Fibroblast of peridontal ligament (primary cell): ENCODE results near the gene GCN1.
A peak's percentile ranks its signal among the peaks of the same experiment; 100 is the strongest.

Source experiments
- DNase-seq: peaks from one replicate; pipeline ENCODE4 v3.0.0-alpha.2; 2010; ENCODE audit errors: extremely low read depth

GCN1 gene

DNA sequence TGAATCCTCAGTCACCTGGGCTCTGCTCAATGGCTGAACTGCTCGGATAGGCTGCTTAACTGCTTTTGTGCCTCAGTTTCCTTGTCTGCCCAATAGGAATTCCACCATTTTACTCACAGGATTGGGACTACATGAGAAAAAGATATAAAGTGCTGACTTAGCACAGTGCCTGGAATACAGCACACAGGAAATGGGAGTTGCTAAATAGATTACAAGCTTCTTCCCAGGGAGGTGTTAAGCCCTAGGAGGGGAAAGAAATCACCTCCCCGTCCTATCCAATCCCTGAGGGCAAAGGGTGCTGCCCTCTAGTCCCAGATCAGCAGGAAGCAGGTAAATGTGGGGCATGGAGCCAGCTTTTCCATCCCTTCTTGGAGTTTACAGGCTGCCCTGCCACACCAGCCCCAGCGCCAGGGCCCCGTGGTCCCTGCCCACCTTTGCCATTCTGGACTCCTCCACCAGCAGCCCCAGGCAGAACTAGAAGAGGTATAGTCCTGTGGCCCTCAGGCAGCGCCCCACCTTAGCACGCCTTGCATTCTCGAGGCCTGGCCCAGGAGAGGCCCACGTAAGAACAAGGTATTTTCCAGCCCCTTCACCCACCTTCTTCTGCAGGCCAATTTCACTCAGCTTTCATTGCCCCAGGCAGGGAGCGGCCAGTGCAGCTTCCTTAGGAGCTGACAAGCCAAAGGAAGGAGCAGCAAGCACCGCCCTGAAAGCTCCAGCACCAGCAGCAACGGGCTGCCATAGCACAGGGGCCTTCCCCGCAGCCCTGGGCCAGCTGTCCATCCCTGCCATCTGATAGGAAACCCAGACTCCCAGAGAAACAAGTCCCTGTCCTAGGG, 35.2 kb upstream of the GCN1 start:
- peak; percentile 17 for DNase-seq

DNA sequence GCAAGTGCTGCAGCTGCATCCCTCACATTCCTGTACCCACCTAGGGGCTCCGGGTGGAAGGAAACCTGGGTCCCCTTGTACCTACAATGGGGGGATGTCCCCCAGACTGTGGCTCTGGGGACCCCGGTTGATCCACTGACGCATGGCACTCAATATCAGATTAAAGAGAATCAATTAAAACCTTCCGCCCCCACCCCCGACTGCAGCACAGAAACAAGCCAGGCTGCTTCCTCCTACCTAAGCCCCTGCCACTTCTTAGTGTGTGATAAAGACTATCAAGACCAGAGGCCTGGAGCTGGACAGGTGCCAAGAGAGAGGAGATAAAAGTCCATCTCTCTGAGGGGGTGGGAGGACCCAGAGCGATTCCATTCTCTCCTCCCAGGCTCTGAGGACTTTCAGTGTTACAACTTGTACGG, 34.6 kb upstream of the GCN1 start:
- no peak for DNase-seq

DNA sequence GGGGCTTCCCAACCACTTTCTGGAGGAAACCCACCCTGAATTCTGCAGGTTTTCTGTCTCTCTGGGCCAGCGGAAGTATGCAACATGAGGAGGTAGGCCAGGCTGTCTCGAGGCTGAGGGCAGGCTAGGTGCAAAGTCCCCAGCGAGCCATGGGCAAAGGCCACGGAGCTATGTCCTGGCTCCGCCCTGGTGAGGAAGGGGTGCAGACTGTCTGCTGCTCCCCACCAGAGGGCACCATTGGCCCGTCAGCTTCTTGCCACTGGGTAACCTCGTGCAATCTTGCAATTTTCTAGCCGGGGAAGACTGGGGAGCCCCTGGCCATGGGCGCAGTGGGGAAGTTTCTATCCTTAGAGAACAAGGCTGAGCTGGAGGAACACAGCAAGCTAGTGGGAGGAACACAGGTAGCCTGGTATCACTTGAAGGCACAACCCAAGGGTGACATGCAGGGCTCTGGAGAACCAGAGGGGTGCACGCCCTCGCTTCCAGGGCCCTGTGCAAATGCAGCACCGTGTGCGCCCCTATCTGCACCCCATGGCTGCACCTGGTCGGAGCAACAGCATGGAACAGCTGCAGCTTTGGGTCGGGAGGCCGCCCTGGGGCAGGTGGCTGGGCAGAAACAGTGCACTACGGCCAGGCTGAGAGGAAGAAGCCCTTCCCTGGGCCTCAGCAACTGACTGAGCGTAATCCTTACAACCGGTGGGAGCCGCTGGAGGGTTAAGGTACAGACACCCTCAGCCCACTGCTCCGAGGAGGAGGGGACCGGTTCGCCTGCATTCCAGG, 34.0 kb upstream of the GCN1 start:
- DNase-seq = peak; percentile 82

DNA sequence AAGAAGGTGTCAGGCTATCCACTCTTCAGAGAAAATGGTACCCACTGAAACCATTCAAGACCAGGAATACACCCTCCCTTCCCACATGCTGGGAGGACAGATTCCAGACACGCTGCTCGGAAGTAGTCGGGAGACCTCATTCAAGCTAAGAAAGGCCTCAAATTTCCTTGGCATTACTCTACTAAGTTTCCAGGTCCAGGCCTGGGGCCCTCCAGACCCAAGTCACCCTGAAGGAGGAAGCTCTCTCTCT, 33.5 kb upstream of the GCN1 start:
- DNase-seq = no peak

DNA sequence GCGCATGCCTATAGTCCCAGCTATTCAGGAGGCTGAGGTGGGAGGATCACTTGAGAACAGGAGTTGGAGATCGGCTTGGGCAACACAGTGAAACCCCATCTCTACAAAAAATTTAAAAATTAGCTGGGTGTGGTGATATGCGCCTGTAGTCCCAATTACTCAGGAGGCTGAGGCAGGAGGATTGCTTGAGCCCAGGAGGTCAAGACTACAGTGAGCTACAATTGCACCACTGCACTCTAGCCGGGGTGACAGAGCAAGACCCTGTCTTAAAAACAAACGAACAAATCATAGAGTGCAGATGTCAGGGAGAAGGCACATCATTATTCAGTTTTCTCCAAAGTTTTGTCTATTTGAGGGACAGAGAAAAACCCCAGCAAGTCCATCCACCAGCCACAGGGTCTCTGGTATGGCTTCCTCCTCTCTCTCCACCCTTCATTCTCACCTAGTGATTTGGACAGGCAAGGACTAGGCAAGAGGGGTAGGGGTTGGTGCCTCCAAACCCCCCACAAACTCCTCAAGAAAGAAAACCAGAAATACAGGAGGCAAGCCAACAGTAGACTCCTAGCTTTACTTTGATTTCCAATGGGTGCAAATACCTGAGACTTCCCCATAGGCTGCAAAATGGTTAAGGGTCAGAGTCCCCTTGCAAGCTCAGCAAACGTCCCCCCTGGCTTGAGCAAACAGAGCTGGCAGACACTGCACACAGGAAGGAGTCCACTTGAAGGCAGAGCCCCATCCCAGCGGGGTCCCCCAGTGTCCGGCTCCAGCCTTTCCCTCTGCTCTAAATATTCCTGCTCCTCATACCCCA, 32.9 kb upstream of the GCN1 start:
- no peak for DNase-seq

- DNase-seq = no peak
These were observed 31.5 kb upstream of the GCN1 start for GRCh38 chr12:120225852-120226640.

DNA sequence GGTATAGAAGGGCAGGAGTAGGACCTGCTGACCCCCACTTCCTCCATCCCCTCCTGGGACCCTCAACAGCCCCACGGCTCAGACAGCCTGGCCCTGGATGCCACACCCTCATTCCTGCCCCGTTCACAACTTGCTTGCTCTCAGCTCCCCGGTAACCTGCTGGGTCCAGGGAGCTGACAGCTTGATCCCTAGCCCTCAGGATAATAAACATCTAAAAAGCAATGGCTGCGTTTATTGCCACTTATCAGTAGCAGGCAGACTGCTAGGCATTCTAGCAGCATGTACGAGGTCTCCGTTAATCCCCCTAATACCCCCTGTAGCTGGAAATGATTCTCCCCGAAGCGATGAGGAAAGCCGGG, 30.7 kb upstream of the GCN1 start:
- no peak for DNase-seq

DNA sequence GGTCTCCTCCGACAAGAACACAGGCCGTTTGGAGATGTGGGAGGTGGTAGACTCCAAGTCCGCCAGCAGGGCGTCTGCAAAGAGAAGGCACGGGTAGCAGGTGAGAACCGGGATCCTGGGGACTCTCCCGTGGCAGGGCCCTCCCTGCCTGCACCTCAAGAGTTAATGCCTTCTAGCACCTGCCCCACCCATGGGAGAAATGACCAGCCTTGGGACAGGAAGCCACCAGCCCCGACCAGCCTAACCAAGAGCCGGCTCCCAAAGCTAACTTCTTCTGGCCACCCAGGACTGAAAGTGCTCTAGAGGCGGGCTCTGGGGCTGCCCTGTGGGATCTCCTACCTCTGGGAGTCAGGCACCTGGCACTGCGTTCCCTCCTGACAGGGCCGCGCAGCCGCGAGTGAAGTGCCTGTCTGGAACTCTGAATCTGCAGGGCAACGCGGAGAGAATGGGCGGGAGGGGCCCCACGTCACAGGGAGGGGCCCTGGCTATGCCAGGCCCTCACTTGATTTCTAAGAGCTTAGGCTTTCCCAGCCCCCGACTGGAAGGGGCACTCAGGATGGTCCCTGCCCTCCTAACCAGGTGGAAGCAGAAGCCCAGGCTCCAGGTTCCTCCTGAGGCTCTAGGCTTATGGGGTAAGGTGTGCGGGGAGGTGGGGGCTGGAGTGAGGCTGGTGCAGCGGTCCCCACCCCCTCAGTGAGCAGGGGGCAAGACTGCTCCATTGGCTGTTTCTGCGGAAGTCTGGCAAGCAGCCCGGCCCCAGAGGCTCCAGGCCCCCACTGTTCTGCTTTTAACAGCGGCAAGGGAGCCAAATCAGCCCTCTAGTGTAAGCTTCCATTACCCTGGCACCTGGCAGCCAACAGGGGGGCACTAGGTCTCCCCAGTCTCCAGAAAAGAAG, 30.0 kb upstream of the GCN1 start:
- no peak for DNase-seq

- no peak for DNase-seq
These were observed 29.2 kb upstream of the GCN1 start for GRCh38 chr12:120223458-120224303.

- no peak for DNase-seq
These were observed 27.8 kb upstream of the GCN1 start for GRCh38 chr12:120222288-120222832.

GRCh38 chr12:120221576-120221900, 27.0 kb upstream of the GCN1 start:
- DNase-seq = no peak

DNA sequence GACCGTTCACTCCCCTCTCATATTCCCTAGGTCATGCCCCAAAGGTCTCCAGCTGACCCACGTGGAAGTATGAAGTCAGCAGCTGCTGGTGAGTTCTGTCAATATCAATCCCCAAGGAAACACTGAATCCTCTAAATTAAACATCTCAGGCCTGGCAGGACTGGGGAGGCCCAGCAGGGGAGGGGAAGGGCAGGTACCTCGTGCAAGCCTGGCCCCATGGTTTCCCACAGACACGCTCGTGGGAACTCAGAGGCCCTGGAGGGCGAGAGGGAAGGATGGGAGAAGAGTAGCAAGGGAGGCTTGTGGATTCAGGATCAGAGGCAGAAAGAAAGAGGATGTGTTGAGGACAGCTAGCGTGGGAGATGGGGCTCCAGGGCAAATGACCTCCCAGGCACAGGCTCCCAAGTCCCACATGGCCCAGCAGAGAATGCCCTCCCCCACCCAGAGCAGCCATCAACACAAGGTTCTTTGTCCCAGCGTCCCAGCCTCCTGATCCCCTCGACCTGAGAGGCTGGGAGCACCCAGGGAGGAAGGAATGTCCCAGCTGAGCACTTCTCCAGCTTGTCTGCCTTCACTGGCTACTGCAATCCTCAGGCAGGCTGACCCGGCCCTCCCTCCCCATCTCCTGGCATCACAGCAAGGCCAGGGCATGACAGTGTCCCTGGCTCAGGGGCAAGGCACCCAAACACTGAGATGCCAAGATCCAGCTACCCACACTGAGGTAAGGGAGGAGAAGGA, 26.5 kb upstream of the GCN1 start:
- DNase-seq = no peak

DNA sequence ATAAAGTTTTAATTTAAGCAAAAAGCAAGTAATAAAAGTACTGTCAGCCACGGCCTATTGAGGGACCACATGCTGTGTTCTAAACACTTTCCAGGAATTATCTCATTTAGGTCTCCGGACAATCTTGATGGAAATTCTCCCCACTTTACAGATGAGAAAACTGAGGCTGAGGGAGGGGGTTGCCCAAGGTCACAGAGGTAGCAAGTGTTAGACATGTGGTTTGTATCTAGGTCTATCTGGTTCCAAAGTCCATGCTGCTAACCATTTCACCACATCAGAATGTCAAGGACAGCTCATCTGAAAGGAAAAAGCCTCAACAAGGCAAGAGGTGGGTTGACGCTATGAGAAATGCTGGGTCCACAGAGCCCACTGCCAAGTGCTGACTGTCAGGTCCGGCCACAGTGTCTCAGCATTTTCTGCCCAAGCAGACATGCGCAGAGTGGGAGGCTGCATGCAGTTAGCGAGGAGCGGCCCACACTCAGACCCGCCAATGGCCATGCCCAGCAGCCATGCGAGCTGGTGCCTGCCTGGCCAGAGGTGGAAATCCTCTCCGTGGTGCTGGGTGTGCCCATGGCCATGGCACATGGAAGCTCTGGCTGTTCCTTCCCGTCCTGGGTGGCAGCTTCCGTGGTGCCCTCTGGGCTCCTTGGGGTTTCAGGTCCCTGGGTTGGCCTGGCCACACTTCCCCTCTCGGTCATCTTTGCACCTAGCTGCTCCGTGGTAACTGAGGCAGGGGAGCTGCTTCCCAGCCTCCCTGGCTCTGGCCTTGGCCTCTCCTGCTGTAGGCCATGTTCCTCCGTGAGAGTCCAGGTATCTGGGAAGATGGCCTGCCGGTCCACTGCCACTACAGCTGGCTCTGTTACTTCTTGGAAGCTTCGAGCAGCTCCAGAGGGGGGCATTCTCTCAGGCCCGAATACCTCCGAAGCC, 24.4 kb upstream of the GCN1 start:
- no peak for DNase-seq

- DNase-seq = no peak
These were observed 22.5 kb upstream of the GCN1 start for GRCh38 chr12:120216742-120217605.

- no peak for DNase-seq
These were observed 21.5 kb upstream of the GCN1 start for GRCh38 chr12:120215766-120216735.

DNA sequence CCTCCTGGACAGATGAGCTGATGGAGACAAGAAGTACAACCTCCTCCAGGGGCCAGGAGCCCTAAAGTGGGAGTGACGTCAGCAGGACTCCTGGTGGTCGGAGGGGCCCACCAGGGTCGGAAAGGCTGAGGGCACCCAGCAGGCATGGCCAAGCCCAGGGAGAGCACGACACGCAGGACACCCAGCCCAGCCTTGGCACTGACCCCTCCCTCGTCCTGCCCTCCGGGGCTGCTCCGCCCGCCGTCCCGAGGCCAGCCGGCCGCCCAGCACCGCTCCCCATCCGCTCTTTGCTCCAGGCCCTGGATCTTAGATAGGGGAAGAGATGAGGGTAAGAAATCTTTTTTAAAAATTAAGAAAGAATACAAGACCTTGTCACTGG, 20.8 kb upstream of the GCN1 start:
- DNase-seq = no peak
